GM19099 (cell line): ENCODE measurements around the gene CPAMD8.

Source experiments
- POLR2A ChIP-seq: IDR thresholded peaks from 3 replicates; pipeline ENCODE4 v1.6.1; 2011; ENCODE audit warnings: low read depth; ENCODE audit not compliant: insufficient read length; ENCODE audit errors: extremely low read depth

CPAMD8 gene

GRCh38 chr19:17049711-17050280 lies 23.2 kb upstream of the CPAMD8 start:
- no peak for TF ChIP-seq POLR2A

GRCh38 chr19:17048885-17049453 lies 22.4 kb upstream of the CPAMD8 start:
- no peak for TF ChIP-seq POLR2A

- TF ChIP-seq POLR2A: no peak
These were observed 19.4 kb upstream of the CPAMD8 start for GRCh38 chr19:17045907-17046502.

GRCh38 chr19:17043744-17044143 lies 17.1 kb upstream of the CPAMD8 start:
- no peak for TF ChIP-seq POLR2A

GRCh38 chr19:17041976-17042375 lies 15.4 kb upstream of the CPAMD8 start:
- TF ChIP-seq POLR2A: no peak

- TF ChIP-seq POLR2A: no peak
These were observed 11.4 kb upstream of the CPAMD8 start for GRCh38 chr19:17037966-17038500.

- no peak for TF ChIP-seq POLR2A
These were observed 10.6 kb upstream of the CPAMD8 start for GRCh38 chr19:17037184-17037583.

- TF ChIP-seq POLR2A: no peak
These were observed 10.0 kb upstream of the CPAMD8 start for GRCh38 chr19:17036640-17037039.

GRCh38 chr19:17035842-17036424 lies 9.3 kb upstream of the CPAMD8 start:
- no peak for TF ChIP-seq POLR2A

- no peak for TF ChIP-seq POLR2A
These were observed 5.1 kb upstream of the CPAMD8 start for GRCh38 chr19:17031741-17032140.

- no peak for TF ChIP-seq POLR2A
These were observed 945 bp upstream of the CPAMD8 start for GRCh38 chr19:17027535-17027975.

- no peak for TF ChIP-seq POLR2A
These were observed 485 bp downstream of the CPAMD8 start for GRCh38 chr19:17025991-17026658.

- TF ChIP-seq POLR2A: no peak
These were observed 1.2 kb downstream of the CPAMD8 start for GRCh38 chr19:17025361-17025760.

- TF ChIP-seq POLR2A: no peak
These were observed 2.8 kb downstream of the CPAMD8 start for GRCh38 chr19:17023805-17024204.

GRCh38 chr19:17022738-17023137 lies 3.9 kb downstream of the CPAMD8 start:
- no peak for TF ChIP-seq POLR2A
